PC-3 (cell line): ENCODE data around the gene MPPED1. TPM values are rescaled to one million over a fixed set of nuclear protein-coding genes. Genes with fewer than 3 reads are reported as not detected.

ENCODE experiments used
- ATAC-seq: fragments of 200-7000 bp; cut with Tn5 transposase; 2 replicates; pipeline ENCODE4 v1.9.1; 2020; ENCODE audit warnings: mild to moderate bottlenecking, moderate library complexity
- BruUV-seq: library from RNA; stranded (reverse); fragments of 400-500 nt; replicated peaks from 2 replicates; lab custom pipeline; 2021; lab: Mats Ljungman, UMichigan
- CTCF ChIA-PET: fragments of 300-600 bp; sonication (Branson Sonifier 250); formaldehyde crosslinking; loops from one replicate; lab custom pipeline; 2022; ENCODE audit warnings: antibody characterized with exemption; lab: Charles Lee
- POLR2A ChIA-PET: fragments of 300-600 bp; sonication (Branson Sonifier 250); formaldehyde crosslinking; loops from one replicate; lab custom pipeline; 2022; ENCODE audit warnings: antibody characterized with exemption; ENCODE audit not compliant: unreplicated experiment; lab: Charles Lee
- DNase-seq: peaks from one replicate; pipeline ENCODE4 v3.0.0-alpha.2; 2015
- H2AFZ ChIP-seq: fragments of 300-600 bp; sonication (generic); 2 replicates; pipeline ENCODE4 v1.6.0; 2016; ENCODE audit warnings: antibody characterized with exemption, low read length
- H3F3A ChIP-seq: fragments of 300-600 bp; sonication (generic); one replicate; pipeline ENCODE4 v1.6.0; 2017; ENCODE audit warnings: antibody characterized with exemption, low read length, control low read depth, mild to moderate bottlenecking; ENCODE audit not compliant: unreplicated experiment
- H3K27ac ChIP-seq: fragments of 300-600 bp; sonication (generic); 2 replicates; pipeline ENCODE4 v1.5.1; 2016; ENCODE audit warnings: mild to moderate bottlenecking, low read length
- H3K27me3 ChIP-seq: fragments of 300-600 bp; sonication (generic); 2 replicates; pipeline ENCODE4 v1.6.1; 2016; ENCODE audit warnings: low read length, mixed read lengths
- H3K36me3 ChIP-seq: fragments of 300-600 bp; sonication (generic); 2 replicates; pipeline ENCODE4 v1.6.1; 2016; ENCODE audit warnings: low read depth, mixed run types, low read length, mixed read lengths
- H3K4me1 ChIP-seq: fragments of 300-600 bp; sonication (generic); 2 replicates; pipeline ENCODE4 v1.5.1; 2016; ENCODE audit warnings: low read length; ENCODE audit not compliant: insufficient read depth
- H3K4me2 ChIP-seq: fragments of 300-600 bp; sonication (generic); 2 replicates; pipeline ENCODE4 v1.6.0; 2016; ENCODE audit warnings: low read length
- H3K4me3 ChIP-seq: fragments of 300-600 bp; sonication (generic); 2 replicates; pipeline ENCODE4 v1.5.1; 2016; ENCODE audit warnings: mild to moderate bottlenecking, low read length, mixed read lengths
- H3K79me2 ChIP-seq: fragments of 300-600 bp; sonication (generic); 2 replicates; pipeline ENCODE4 v1.6.1; 2017; ENCODE audit warnings: low read length, mixed read lengths
- H3K9ac ChIP-seq: fragments of 300-600 bp; sonication (generic); 2 replicates; pipeline ENCODE4 v1.6.0; 2016; ENCODE audit warnings: mild to moderate bottlenecking, low read length
- H3K9me2 ChIP-seq: fragments of 300-600 bp; sonication (generic); replicated peaks from 2 replicates; pipeline ENCODE4 v1.6.1; 2016; ENCODE audit warnings: mixed run types, low read length, mixed read lengths
- H3K9me3 ChIP-seq: fragments of 300-600 bp; sonication (generic); 2 replicates; pipeline ENCODE4 v1.6.1; 2016; ENCODE audit warnings: low read length, mixed read lengths
- H4K20me1 ChIP-seq: fragments of 300-600 bp; sonication (generic); 2 replicates; pipeline ENCODE4 v1.6.1; 2016; ENCODE audit warnings: low read length, mixed read lengths
- CTCF ChIP-seq: fragments of 300-600 bp; sonication (generic); conservative IDR thresholded peaks from 2 replicates; pipeline ENCODE4 v1.5.1; 2017; ENCODE audit warnings: antibody characterized with exemption, low read depth, mild to moderate bottlenecking, low read length
- EZH2 ChIP-seq: fragments of 300-600 bp; sonication (generic); IDR thresholded peaks from one replicate; pipeline ENCODE4 v1.6.1; 2017; ENCODE audit warnings: antibody characterized with exemption, mild to moderate bottlenecking, low read length; ENCODE audit not compliant: unreplicated experiment
- EZH2phosphoT487 ChIP-seq: fragments of 300-600 bp; sonication (generic); IDR thresholded peaks from 2 replicates; pipeline ENCODE4 v1.6.1; 2018; ENCODE audit warnings: mild to moderate bottlenecking, antibody characterized with exemption, low read length, borderline replicate concordance
- intact Hi-C: fragments of 100-400 bp; cut with micrococcal nuclease; formaldehyde crosslinking; loops from 2 replicates; pipeline ENCODE4 v1.9.0; 2023
- total RNA-seq: library from RNA; depleted of rRNA; stranded (reverse); fragments of >200 nt; gene quantifications from 2 replicates; pipeline ENCODE4 v1.2.3, GENCODE V29; 2014

The MPPED1 gene
- total RNA-seq, 1 experiment from 2014 or later, result not detected

GRCh38 chr22:43406186-43406790, 5.5 kb upstream of the MPPED1 start:
- Histone ChIP-seq H3K36me3 (no peaks in the 10 kb centered on the region), H3K79me2 (no peaks in the 10 kb centered on the region), H3F3A (no peaks in the 10 kb centered on the region), H3K9me2 (no peaks in the 10 kb centered on the region), H3K4me2 (no peak overlapping the region), H2AFZ (no peak overlapping the region), H3K9me3 (no peaks in the 10 kb centered on the region), H4K20me1 (no peaks in the 10 kb centered on the region), H3K4me1 (no peaks in the 10 kb centered on the region), H3K27me3 (peaks cover 11% of the 10 kb centered on the region), H3K4me3 (no peak overlapping the region), H3K9ac (no peak overlapping the region), H3K27ac (no peak overlapping the region)
- BruUV-seq, result no TSS peak
- intact Hi-C loops, result no loop called here
- CTCF ChIA-PET, result no interaction called here
- DNase-seq, result no peak
- POLR2A ChIA-PET, result no interaction called here
- ATAC-seq, result no peak
- TF ChIP-seq CTCF, result no peak
- no peak for TF ChIP-seq EZH2phosphoT487
- no peak for TF ChIP-seq EZH2

GRCh38 chr22:43407591-43407990, 4.2 kb upstream of the MPPED1 start:
- Histone ChIP-seq H3K36me3 (no peaks in the 10 kb centered on the region), H3K27ac (no peak overlapping the region), H4K20me1 (no peaks in the 10 kb centered on the region), H3K4me1 (no peaks in the 10 kb centered on the region), H3K9me2 (no peaks in the 10 kb centered on the region), H3K79me2 (no peaks in the 10 kb centered on the region), H3F3A (no peaks in the 10 kb centered on the region), H3K9me3 (no peaks in the 10 kb centered on the region), H3K4me2 (no peak overlapping the region), H3K27me3 (peaks cover 16% of the 10 kb centered on the region), H3K9ac (no peak overlapping the region), H3K4me3 (no peak overlapping the region), H2AFZ (no peak overlapping the region)
- POLR2A ChIA-PET, result no interaction called here
- DNase-seq, result no peak
- TF ChIP-seq EZH2phosphoT487, result no peak
- no peak for TF ChIP-seq CTCF
- TF ChIP-seq EZH2, result no peak
- CTCF ChIA-PET, result no interaction called here
- no TSS peak for BruUV-seq
- intact Hi-C loops, result no loop called here
- ATAC-seq, result no peak

- no TSS peak for BruUV-seq
- no peak overlapping the region for H2AFZ ChIP-seq
- H3K27me3 ChIP-seq, result peaks cover 21% of the 10 kb centered on the region
- no peak overlapping the region for H3K4me3 ChIP-seq
- H3K9me3 ChIP-seq, result no peaks in the 10 kb centered on the region
- no peaks in the 10 kb centered on the region for H3K4me1 ChIP-seq
- DNase-seq (no peak), ATAC-seq (no peak)
- CTCF ChIA-PET, result no interaction called here
- no peaks in the 10 kb centered on the region for H4K20me1 ChIP-seq
- intact Hi-C loops, result no loop called here
- H3K4me2 ChIP-seq, result no peak overlapping the region
- H3K9ac ChIP-seq, result no peak overlapping the region
- no peaks in the 10 kb centered on the region for H3K36me3 ChIP-seq
- no peak for TF ChIP-seq EZH2
- TF ChIP-seq EZH2phosphoT487, result no peak
- TF ChIP-seq CTCF, result no peak
- no peaks in the 10 kb centered on the region for H3K79me2 ChIP-seq
- no peaks in the 10 kb centered on the region for H3K9me2 ChIP-seq
- no peak overlapping the region for H3K27ac ChIP-seq
- POLR2A ChIA-PET, result no interaction called here
- H3F3A ChIP-seq, result no peaks in the 10 kb centered on the region
Measured at GRCh38 chr22:43408009-43408408, 3.8 kb upstream of the MPPED1 start.
